Hepatocyte (in vitro differentiated cells): ENCODE measurements around the gene CFLAR.

Experiments used
- CTCF ChIP-seq: fragments of 200-600 bp; sonication (generic); IDR thresholded peaks from 2 replicates; pipeline ENCODE4 v1.5.1; 2016; ENCODE audit warnings: antibody characterized with exemption, mild to moderate bottlenecking; ENCODE audit not compliant: poor library complexity
- EZH2phosphoT487 ChIP-seq: fragments of 200-600 bp; sonication (generic); IDR thresholded peaks from one replicate; pipeline ENCODE4 v1.6.1; 2018; ENCODE audit warnings: antibody characterized with exemption, mild to moderate bottlenecking, low read depth, moderate library complexity; ENCODE audit not compliant: unreplicated experiment, severe bottlenecking

- no peak for TF ChIP-seq CTCF
- TF ChIP-seq EZH2phosphoT487: no peak
Measured at GRCh38 chr2:201150454-201151020, 34.6 kb downstream of the CFLAR start.
